Naive B cell (primary cell): ENCODE data around the gene ZNF610. TPM values are rescaled to one million over a fixed set of nuclear protein-coding genes. Genes with fewer than 3 reads are reported as not detected.
"Not testable (repeated sequence)": the region's sequence is repeated elsewhere in the genome, so short reads cannot be mapped to it uniquely, and the experiment has no call there.

Experiments used
- ATAC-seq, 2 donors: fragments of 150-1000 bp; cut with Tn5 transposase; 2 replicates each; pipeline ENCODE4 v1.10.0; 2021; ENCODE audit warnings: low read depth in 2 of 2, mild to moderate bottlenecking in 2 of 2, moderate library complexity in 2 of 2
- DNase-seq: peaks from one replicate; pipeline ENCODE4 v3.0.0; 2022
- H3K27ac Mint-ChIP-seq, 6 donors: one replicate each; pipeline ENCODE4 v1.8.0; 2020 to 2022; ENCODE audit warnings: mild to moderate bottlenecking in 6 of 6, mixed read lengths in 6 of 6, moderate library complexity in 5 of 6, inconsistent platforms in 2 of 6
- H3K27me3 Mint-ChIP-seq, 3 donors: one replicate each; pipeline ENCODE4 v1.8.0; 2021 to 2022; ENCODE audit warnings: mixed read lengths in 3 of 3, mild to moderate bottlenecking in 1 of 3
- H3K36me3 Mint-ChIP-seq, 2 donors: one replicate each; pipeline ENCODE4 v1.8.0; 2020 to 2022; ENCODE audit warnings: mixed read lengths in 2 of 2, inconsistent platforms in 1 of 2, mild to moderate bottlenecking in 1 of 2
- H3K4me1 Mint-ChIP-seq, 3 donors: one replicate each; pipeline ENCODE4 v1.8.0; 2020 to 2022; ENCODE audit warnings: mixed read lengths in 3 of 3, inconsistent platforms in 1 of 3, mild to moderate bottlenecking in 1 of 3, moderate library complexity in 1 of 3
- H3K4me3 Mint-ChIP-seq, 8 donors: one replicate each; pipeline ENCODE4 v1.8.0; 2020 to 2022; ENCODE audit warnings: mild to moderate bottlenecking in 8 of 8, mixed read lengths in 8 of 8, moderate library complexity in 8 of 8, inconsistent platforms in 2 of 8
- H3K9me3 Mint-ChIP-seq, 7 donors: one replicate each; pipeline ENCODE4 v1.8.0; 2020 to 2022; ENCODE audit warnings: mixed read lengths in 7 of 7, mild to moderate bottlenecking in 5 of 7, inconsistent platforms in 2 of 7, moderate library complexity in 1 of 7
- polyA plus RNA-seq, 6 donors: library from polyadenylated mRNA; unstranded; fragments of 300-500 nt; fragmentation: Illumina TruSeq; gene quantifications; one replicate each; pipeline ENCODE4 v1.2.3, GENCODE V29; 2021; ENCODE audit warnings: low read depth in 6 of 6

Gene ZNF610
- 10 to 100 TPM in 1 of 6 donors, 1 to 10 TPM in 5; 1.4 to 10.7 (median 3.3) TPM for polyA plus RNA-seq

DNA sequence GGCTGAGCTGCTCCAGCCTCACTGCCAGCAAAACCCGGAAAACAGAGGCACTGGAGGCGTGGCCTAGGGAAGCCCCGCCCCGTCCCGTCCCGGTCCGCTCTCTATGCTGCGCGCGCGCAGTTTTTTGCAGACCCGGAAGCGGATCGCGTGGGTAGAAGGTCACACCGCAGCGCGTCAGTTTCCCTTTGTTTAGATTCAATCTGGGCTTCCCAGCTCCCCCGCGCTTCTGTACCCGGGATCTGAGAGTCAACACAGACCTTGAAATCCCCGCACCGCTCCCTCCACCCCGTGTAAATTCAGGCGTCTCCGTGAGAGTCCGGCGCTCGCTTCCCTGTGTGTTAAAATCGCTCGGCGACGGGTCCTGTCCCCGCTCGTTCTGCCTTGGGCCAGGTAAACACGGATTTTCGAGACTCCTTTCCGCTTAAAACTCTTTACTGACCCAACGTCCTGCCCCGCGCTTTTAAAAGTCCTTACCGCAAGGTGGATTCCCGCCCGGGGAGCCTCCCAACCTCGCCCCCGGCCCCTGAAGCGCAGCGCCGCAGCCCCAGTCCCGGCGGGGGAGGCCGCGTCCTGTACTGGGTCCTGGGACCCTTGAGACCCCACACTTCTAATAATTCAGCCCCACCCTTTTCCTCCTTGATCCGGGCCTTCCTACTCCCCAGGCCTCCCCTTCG lies at the start of gene ZNF610:
Gene ZNF610, plus strand, starts transcription at position 127 of the 674 bp plus-strand sequence. CDS start 12,930 bp downstream, outside the sequence.
- H3K27me3 Mint-ChIP-seq = no peaks in the 10 kb centered on the region
- H3K4me1 Mint-ChIP-seq = peaks cover 16 to 19% (median 16%) of the 10 kb centered on the region in 3 donors
- peak within 1 kb of the TSS; percentile 88 to 99 (median 96) for H3K27ac Mint-ChIP-seq
- DNase-seq (peak; percentile 81), ATAC-seq (peak; percentile 95)
- H3K4me3 Mint-ChIP-seq = peak within 1 kb of the TSS; percentile 89 to 99 (median 98)
- H3K9me3 Mint-ChIP-seq = peaks cover 12 to 59% (median 36%) of the 10 kb centered on the region in 7 donors
- H3K36me3 Mint-ChIP-seq = peaks cover 6 to 43% of the 10 kb centered on the region in 2 donors

DNA sequence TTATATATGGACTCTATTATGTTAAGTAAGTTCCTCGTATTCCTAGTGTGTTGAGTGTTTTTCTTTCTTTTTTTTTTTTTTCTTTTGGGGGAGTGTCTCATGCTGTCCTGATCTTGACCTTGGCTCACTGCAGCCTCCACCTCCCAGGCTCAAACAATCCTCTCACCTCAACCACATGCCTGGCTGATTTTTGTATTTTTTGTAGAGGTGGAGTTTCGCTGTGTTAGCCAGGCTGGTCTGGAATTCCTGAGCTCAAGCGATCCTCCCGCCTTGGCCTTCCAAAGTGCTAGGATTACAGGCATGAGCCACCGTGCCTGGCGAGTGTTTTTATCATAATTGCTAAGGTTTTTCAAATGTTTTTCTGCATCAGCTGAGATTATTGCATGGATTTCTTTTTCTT lies 49.8 kb upstream of the ZNF610 start:
- Mint-ChIP-seq H3K9me3 (peaks cover 0 to 32% (median 7%) of the 10 kb centered on the region in 7 donors), H3K4me1 (peaks cover 0 to 12% (median 5%) of the 10 kb centered on the region in 3 donors), H3K36me3 (peaks cover 32 to 46% of the 10 kb centered on the region in 2 donors), H3K27ac (no peak overlapping the region), H3K27me3 (no peaks in the 10 kb centered on the region), H3K4me3 (no peak overlapping the region)
- ATAC-seq (no peak), DNase-seq (no peak)

DNA sequence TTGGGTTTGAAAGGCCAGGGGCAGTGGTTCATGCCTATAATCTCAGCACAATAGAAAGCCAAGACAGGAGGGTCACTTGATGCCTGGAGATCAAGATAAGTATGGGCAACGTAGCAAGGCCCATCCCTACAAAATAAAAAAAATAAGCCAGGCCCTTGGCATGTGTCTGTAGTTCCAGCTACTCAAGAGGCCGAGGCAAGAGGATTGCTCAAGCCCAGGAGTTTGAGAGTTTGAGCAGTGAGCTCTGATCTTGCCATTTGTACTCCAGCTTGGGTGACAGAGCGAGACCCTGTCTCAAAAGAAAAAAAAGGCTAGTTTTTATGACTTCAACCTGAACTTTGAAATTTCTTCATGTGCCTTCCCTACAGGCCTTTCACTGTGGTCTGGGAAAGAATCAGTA lies 44.3 kb upstream of the ZNF610 start:
- Mint-ChIP-seq H3K27ac (no peak overlapping the region), H3K9me3 (peaks cover 0 to 36% (median 7%) of the 10 kb centered on the region in 7 donors), H3K27me3 (no peaks in the 10 kb centered on the region), H3K4me3 (peak overlapping the region in 1 of 8 donors; percentile 66), H3K4me1 (peaks cover 5 to 12% (median 10%) of the 10 kb centered on the region in 3 donors), H3K36me3 (peaks cover 27 to 30% of the 10 kb centered on the region in 2 donors)
- ATAC-seq = no peak
- no peak for DNase-seq

DNA sequence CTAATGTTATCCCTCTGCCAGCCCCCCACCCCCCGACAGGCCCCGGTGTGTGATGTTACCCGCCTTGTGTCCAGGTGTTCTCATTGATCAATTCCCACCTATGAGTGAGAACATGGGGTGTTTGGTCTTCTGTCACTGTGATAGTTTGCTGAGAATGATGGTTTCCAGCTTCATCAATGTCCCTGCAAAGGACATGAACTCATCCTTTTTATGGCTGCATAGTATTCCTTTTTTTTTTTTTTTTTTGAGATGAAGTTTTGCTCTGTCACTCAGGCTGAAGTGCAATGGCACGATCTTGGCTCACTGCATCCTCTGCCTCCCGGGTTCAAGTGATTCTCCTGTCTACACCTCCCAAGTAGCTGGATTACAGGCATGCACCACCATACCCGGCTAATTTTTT lies 43.1 kb upstream of the ZNF610 start:
- DNase-seq, ATAC-seq, H3K4me3 Mint-ChIP-seq, H3K27me3 Mint-ChIP-seq: not testable (repeated sequence)
- Mint-ChIP-seq H3K4me1 (peaks cover 15 to 19% (median 18%) of the 10 kb centered on the region in 3 donors), H3K9me3 (peaks cover 3 to 36% (median 11%) of the 10 kb centered on the region in 7 donors), H3K27ac (peak overlapping the region in 1 of 6 donors; percentile 44), H3K36me3 (peaks cover 21 to 38% of the 10 kb centered on the region in 2 donors)

DNA sequence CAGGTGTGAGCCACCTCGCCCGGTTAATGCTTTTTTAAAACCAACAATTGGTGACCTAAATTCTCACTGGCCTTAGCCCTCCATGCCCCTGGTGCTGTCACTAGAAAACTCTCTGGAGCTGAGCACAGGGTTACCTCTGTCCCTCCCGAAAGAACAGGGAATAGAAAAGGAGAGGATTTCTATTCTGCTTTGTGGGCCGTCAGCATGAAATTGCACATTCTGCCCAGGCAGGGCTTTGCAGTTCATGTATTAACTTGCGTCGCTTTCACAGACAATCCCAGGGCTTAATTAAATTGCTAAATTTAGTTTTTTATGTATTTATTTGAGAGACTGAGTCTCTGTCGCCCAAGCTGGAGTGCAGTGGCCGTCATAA lies 39.7 kb upstream of the ZNF610 start:
- peak overlapping the region in 3 of 6 donors; percentile 49 to 92 (median 82) for H3K27ac Mint-ChIP-seq
- DNase-seq = no peak
- no peaks in the 10 kb centered on the region for H3K27me3 Mint-ChIP-seq
- peak overlapping the region; percentile 80 to 99 (median 90) for H3K4me3 Mint-ChIP-seq
- H3K9me3 Mint-ChIP-seq = peaks cover 3 to 44% (median 9%) of the 10 kb centered on the region in 7 donors
- ATAC-seq = peak in 1 of 2 donors; percentile 3
- H3K36me3 Mint-ChIP-seq = peaks cover 27 to 45% of the 10 kb centered on the region in 2 donors
- H3K4me1 Mint-ChIP-seq = peaks cover 26 to 44% (median 35%) of the 10 kb centered on the region in 3 donors

DNA sequence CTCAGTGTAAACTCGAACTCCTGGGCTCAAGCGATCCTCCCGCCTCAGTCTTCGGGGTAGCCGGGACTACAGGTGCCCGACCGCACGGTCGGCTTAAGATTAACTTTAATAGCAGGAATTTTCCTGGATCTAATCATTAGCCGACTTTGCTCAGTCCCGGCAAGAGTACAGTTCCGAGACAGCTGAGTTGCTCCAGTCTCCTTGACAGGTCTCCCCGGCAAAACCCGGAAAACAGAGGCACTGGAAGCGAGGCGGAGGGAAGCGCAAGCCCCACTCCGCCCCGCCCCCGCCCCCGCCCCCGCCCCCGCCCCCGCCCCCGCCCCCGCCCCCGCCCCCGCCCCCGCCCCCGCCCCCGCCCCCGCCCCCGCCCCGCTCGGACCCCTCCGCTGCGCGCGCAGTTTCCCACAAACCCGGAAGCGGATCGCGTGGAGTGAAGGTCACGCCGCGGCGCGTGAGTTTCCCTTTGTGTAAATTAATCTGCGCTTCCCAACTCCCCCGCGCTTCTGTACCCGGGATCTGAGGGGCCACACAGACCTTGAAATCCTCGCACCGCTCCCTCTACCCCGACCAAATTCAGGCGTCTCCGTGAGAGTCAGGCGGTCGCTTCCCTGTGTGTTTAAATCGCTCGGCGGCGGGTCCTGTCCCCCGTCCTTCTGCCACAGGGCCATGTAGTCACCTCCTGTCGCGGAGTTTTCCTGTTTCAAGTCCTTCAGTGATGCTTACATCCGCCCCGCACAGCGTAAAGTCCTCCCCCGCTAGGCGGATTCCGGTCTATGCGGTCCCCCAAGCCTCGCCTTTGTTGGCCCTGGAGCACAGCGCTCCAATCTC lies 39.1 kb upstream of the ZNF610 start, which contains the start of gene ZNF480:
Gene ZNF480, plus strand, starts transcription at position 397 of the 828 bp plus-strand sequence. CDS start 3,244 bp downstream, outside the sequence.
- Mint-ChIP-seq H3K4me1 (peaks cover 26 to 44% (median 35%) of the 10 kb centered on the region in 3 donors), H3K27ac (peak within 1 kb of the TSS; percentile 92 to 100 (median 98)), H3K9me3 (peaks cover 3 to 49% (median 10%) of the 10 kb centered on the region in 7 donors), H3K36me3 (peaks cover 32 to 49% of the 10 kb centered on the region in 2 donors), H3K4me3 (peak within 1 kb of the TSS; percentile 88 to 100 (median 98)), H3K27me3 (no peaks in the 10 kb centered on the region)
- DNase-seq (peak; percentile 81), ATAC-seq (peak; percentile 80 to 88)

DNA sequence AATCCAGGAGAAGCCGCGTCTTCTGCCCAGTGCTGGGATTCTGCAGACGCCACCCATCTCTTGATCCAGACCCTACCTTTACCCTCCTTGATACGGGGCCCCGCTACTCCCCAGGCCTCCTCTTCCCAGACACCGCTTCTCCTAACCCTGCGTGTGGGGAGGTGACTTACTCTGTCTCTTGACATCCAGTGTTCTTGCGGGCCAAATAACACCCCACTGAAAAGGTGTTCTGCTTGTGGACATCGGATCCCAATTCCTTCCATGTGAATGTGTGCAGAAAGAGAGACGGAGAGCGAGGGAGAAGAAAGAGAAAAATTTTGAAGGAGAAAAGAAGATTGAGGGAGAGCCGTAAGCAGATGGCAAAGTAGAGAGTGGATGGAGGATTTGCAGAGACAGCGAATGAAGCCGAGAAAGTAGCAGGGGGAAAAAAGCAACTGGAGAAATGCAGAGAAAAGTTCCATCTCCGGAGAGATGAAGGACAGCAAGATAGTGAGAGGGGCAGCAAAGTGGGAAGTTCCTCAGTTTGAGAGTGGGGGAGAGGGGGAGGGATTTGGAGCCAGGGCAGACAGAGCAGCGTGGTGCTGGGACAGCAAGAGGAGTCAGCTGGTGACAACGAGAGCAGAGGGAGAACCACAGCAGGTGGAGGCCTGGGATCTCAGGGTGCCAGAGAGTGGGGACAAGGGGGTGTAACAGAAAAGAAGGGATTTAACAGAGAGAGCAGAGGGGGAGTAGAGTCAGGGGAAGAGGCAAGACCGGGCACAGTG lies 38.3 kb upstream of the ZNF610 start:
- Mint-ChIP-seq H3K4me3 (peak overlapping the region; percentile 88 to 100 (median 98)), H3K27me3 (no peaks in the 10 kb centered on the region), H3K9me3 (peaks cover 7 to 49% (median 14%) of the 10 kb centered on the region in 7 donors), H3K4me1 (peaks cover 23 to 44% (median 35%) of the 10 kb centered on the region in 3 donors), H3K27ac (peak overlapping the region; percentile 92 to 100 (median 98)), H3K36me3 (peaks cover 34 to 51% of the 10 kb centered on the region in 2 donors)
- DNase-seq = no peak
- no peak for ATAC-seq

DNA sequence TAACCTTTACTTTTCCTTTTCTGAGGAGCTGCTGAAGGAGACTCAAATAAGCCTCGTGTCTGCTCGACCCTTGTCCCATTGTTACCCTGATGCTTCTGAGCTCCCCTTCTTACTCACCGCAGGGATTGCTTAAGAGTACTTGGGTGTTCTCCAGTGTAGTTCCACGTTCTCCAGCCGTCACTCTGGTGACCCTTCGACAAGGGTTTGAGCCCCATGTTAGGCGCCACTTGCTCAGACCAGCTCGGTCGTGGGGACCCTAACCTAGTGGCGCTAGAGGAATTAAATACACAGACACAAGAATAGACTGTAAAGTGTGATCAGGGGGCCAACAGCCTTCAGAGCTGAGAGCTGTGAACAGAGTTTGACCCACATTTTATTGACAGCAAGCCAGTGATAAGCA lies 28.8 kb upstream of the ZNF610 start:
- Mint-ChIP-seq H3K4me3 (peak overlapping the region in 1 of 8 donors; percentile 52), H3K9me3 (peaks cover 12 to 91% (median 79%) of the 10 kb centered on the region in 7 donors), H3K36me3 (peaks cover 64 to 67% of the 10 kb centered on the region in 2 donors), H3K27me3 (no peaks in the 10 kb centered on the region), H3K27ac (peak overlapping the region in 2 of 6 donors; percentile 39 to 42), H3K4me1 (no peaks in the 10 kb centered on the region)
- no peak for ATAC-seq
- no peak for DNase-seq

DNA sequence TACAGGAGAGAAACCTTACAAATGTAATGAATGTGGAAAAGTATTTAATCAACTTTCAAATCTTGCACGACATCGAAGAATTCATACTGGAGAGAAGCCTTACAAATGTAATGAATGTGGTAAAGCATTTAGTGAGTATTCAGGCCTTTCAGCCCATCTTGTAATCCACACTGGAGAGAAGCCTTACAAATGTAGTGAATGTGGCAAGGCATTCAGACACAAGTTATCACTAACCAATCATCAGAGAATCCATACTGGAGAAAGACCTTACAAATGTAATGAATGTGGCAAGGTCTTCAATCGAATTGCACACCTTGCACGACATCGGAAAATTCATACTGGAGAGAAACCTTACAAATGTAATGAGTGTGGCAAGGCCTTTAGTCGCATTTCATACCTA lies 13.6 kb upstream of the ZNF610 start:
- H3K4me3 Mint-ChIP-seq = no peak overlapping the region
- ATAC-seq = no peak
- no peaks in the 10 kb centered on the region for H3K27me3 Mint-ChIP-seq
- DNase-seq = no peak
- no peak overlapping the region for H3K27ac Mint-ChIP-seq
- H3K36me3 Mint-ChIP-seq = peaks cover 52 to 64% of the 10 kb centered on the region in 2 donors
- H3K9me3 Mint-ChIP-seq = peaks cover 15 to 99% (median 95%) of the 10 kb centered on the region in 7 donors
- H3K4me1 Mint-ChIP-seq = peaks cover 0 to 6% (median 0%) of the 10 kb centered on the region in 3 donors

DNA sequence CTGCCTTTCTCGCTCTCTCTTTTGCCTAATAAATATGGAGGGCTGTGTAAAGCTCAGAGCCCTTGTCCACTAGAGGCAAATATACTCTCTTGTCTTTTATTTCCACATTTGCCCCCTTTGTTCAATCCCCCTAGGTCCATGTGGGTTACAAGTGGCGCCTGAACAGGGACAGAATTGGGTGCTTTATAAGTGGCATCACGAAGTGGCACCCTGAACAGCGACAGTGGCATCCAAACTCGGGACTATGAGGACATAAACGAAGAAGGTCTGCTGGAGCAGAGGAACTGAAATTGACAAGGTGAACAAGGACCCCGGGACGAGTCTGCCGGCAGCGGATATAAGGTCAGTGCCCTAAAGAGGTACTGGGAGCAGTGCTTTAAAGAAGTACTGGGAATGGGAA lies 4.3 kb upstream of the ZNF610 start:
- peaks cover 7 to 88% (median 71%) of the 10 kb centered on the region in 7 donors for H3K9me3 Mint-ChIP-seq

DNA sequence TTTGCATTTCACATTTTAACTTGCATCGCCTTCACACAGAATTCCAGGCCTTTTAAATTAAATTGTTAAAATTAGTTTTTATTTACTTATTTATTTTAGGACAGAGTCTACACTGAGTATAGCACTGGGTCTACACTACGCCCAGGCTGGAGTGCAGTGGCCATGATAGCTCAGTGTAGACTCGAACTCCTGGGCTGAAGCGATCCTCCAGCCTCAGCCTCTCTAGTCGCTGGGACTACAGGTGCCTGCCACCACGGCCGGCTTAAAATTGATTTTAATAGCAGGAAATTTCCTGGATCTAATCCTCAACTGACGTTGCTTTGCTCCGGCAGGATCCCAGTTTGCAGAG lies 301 bp upstream of the ZNF610 start:
- Mint-ChIP-seq H3K27me3 (no peaks in the 10 kb centered on the region), H3K4me3 (peak overlapping the region; percentile 89 to 99 (median 98)), H3K4me1 (peaks cover 16 to 19% (median 16%) of the 10 kb centered on the region in 3 donors), H3K27ac (peak overlapping the region in 5 of 6 donors; percentile 88 to 99 (median 96)), H3K36me3 (peaks cover 6 to 43% of the 10 kb centered on the region in 2 donors), H3K9me3 (peaks cover 12 to 62% (median 41%) of the 10 kb centered on the region in 7 donors)
- ATAC-seq (no peak), DNase-seq (no peak)

More for the DNA sequence above, 4.3 kb upstream of the ZNF610 start:
- Mint-ChIP-seq H3K27me3 (no peaks in the 10 kb centered on the region), H3K36me3 (peaks cover 6 to 34% of the 10 kb centered on the region in 2 donors), H3K4me1 (peaks cover 3 to 9% (median 8%) of the 10 kb centered on the region in 3 donors), H3K4me3 (peak overlapping the region in 2 of 8 donors; percentile 10 to 46), H3K27ac (no peak overlapping the region)
- no peak for ATAC-seq
- no peak for DNase-seq

DNA sequence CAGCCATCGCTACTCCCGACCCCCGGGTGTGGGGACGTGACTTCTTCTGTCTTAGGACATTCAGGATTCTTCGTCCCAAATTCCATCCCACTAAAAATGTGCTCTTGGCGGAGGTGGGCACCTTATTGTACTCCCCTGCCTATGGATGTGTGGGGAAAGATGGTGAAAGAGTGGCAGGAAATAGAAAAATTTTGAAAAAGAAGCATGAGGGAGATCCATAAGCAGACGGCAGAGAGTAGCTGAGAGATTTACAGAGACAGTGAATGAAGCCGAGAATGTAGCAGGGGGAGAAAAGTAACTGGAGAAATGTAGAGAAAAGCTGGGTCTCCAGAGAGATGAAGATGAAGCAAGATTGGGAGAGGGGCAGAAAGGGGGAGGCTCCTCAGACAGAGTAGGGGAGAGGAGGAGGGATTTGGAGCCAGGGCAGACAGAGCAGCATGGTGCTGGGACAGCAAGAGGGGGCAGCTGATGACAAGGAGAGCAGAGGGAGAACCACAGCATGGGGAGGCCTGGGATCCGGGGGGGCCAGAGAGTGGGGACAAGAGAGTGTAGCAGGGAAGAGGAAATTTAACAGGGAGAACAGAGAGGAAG lies 843 bp downstream of the ZNF610 start:
- Mint-ChIP-seq H3K27ac (peak overlapping the region; percentile 88 to 98 (median 96)), H3K4me1 (peaks cover 16 to 19% (median 16%) of the 10 kb centered on the region in 3 donors), H3K36me3 (peaks cover under 1 to 38% of the 10 kb centered on the region in 2 donors), H3K9me3 (peaks cover 12 to 54% (median 30%) of the 10 kb centered on the region in 7 donors), H3K4me3 (peak overlapping the region; percentile 89 to 99 (median 98)), H3K27me3 (no peaks in the 10 kb centered on the region)
- no peak for DNase-seq
- ATAC-seq = no peak
